WTC11 (cell line): ENCODE data around the gene LDLRAD4. TPM values are rescaled to one million over a fixed set of nuclear protein-coding genes. Genes with fewer than 3 reads are reported as not detected.

Experiments
- ATAC-seq: fragments of 200-7000 bp; cut with Tn5 transposase; 2 replicates; pipeline ENCODE4 v1.10.0; 2021; ENCODE audit warnings: mild to moderate bottlenecking, moderate library complexity
- CTCF ChIA-PET: fragments of 300-600 bp; sonication (Branson Sonifier 250); formaldehyde crosslinking; loops from one replicate; lab custom pipeline; 2021; ENCODE audit warnings: antibody characterized with exemption; lab: Charles Lee
- POLR2A ChIA-PET: fragments of 350-600 bp; sonication (Branson Sonifier 250); formaldehyde crosslinking; loops from one replicate; lab custom pipeline; 2021; ENCODE audit warnings: antibody characterized with exemption; lab: Charles Lee
- DNase-seq: peaks from one replicate; pipeline ENCODE4 v3.0.0; 2021; ENCODE audit warnings: low spot score
- H3K27ac Mint-ChIP-seq: 2 replicates; pipeline ENCODE4 v1.8.0; 2021; ENCODE audit warnings: mixed read lengths
- H3K27me3 Mint-ChIP-seq: 2 replicates; pipeline ENCODE4 v1.8.0; 2021; ENCODE audit warnings: low read depth, mild to moderate bottlenecking, moderate library complexity, mixed read lengths
- H3K36me3 Mint-ChIP-seq: 2 replicates; pipeline ENCODE4 v1.8.0; 2021; ENCODE audit warnings: mixed read lengths
- H3K4me1 Mint-ChIP-seq: 2 replicates; pipeline ENCODE4 v1.8.0; 2022; ENCODE audit warnings: mixed read lengths
- H3K4me3 Mint-ChIP-seq: 2 replicates; pipeline ENCODE4 v1.8.0; 2021; ENCODE audit warnings: mild to moderate bottlenecking, moderate library complexity, mixed read lengths
- H3K9me3 Mint-ChIP-seq: 2 replicates; pipeline ENCODE4 v1.8.0; 2021; ENCODE audit warnings: mixed read lengths
- CBFB ChIP-seq: sonication (generic); formaldehyde crosslinking; IDR thresholded peaks from 2 replicates; pipeline ENCODE4 v1.8.1; 2022; ENCODE audit warnings: mild to moderate bottlenecking, low read depth, missing genetic modification reagents
- CREM ChIP-seq: sonication (generic); formaldehyde crosslinking; IDR thresholded peaks from 2 replicates; pipeline ENCODE4 v1.8.1; 2022; ENCODE audit warnings: mild to moderate bottlenecking, missing genetic modification reagents, moderate library complexity
- EMX1 ChIP-seq: fragments of 250-450 bp; sonication (Bioruptor Pico); IDR thresholded peaks from 2 replicates; pipeline ENCODE4 v1.8.0; 2021; ENCODE audit warnings: mild to moderate bottlenecking
- ETV6 ChIP-seq: sonication (generic); formaldehyde crosslinking; IDR thresholded peaks from 2 replicates; pipeline ENCODE4 v1.8.1; 2022; ENCODE audit warnings: mild to moderate bottlenecking, missing genetic modification reagents
- FOXK1 ChIP-seq: sonication (generic); formaldehyde crosslinking; IDR thresholded peaks from 2 replicates; pipeline ENCODE4 v1.8.0; 2022; ENCODE audit warnings: mild to moderate bottlenecking, moderate library complexity, missing genetic modification reagents
- FOXP1 ChIP-seq: sonication (generic); formaldehyde crosslinking; IDR thresholded peaks from 2 replicates; pipeline ENCODE4 v1.8.0; 2022; ENCODE audit warnings: missing genetic modification reagents, mild to moderate bottlenecking, moderate library complexity, borderline replicate concordance
- FOXP4 ChIP-seq: sonication (generic); formaldehyde crosslinking; IDR thresholded peaks from 2 replicates; pipeline ENCODE4 v1.8.0; 2022; ENCODE audit warnings: mild to moderate bottlenecking, missing genetic modification reagents
- KAT7 ChIP-seq: sonication (generic); formaldehyde crosslinking; IDR thresholded peaks from 2 replicates; pipeline ENCODE4 v1.8.1; 2023; ENCODE audit warnings: missing genetic modification reagents, mild to moderate bottlenecking, borderline replicate concordance
- MXD4 ChIP-seq: fragments of 250-450 bp; sonication (Bioruptor Pico); IDR thresholded peaks from 2 replicates; pipeline ENCODE4 v1.8.0; 2021; ENCODE audit warnings: mild to moderate bottlenecking, moderate library complexity, borderline replicate concordance
- OVOL2 ChIP-seq: fragments of 250-450 bp; sonication (Bioruptor Pico); IDR thresholded peaks from 2 replicates; pipeline ENCODE4 v1.9.0; 2021; ENCODE audit warnings: mild to moderate bottlenecking, borderline replicate concordance
- SMAD3 ChIP-seq: sonication (generic); formaldehyde crosslinking; IDR thresholded peaks from 2 replicates; pipeline ENCODE4 v1.8.0; 2022; ENCODE audit warnings: missing genetic modification reagents, mild to moderate bottlenecking, borderline replicate concordance
- SP1 ChIP-seq: sonication (generic); formaldehyde crosslinking; conservative IDR thresholded peaks from 2 replicates; pipeline ENCODE4 v1.8.1; 2022; ENCODE audit warnings: missing genetic modification reagents
- TP53 ChIP-seq: sonication (generic); formaldehyde crosslinking; IDR thresholded peaks from 2 replicates; pipeline ENCODE4 v1.8.1; 2023; ENCODE audit warnings: mild to moderate bottlenecking, missing genetic modification reagents
- ZNF121 ChIP-seq: sonication (generic); formaldehyde crosslinking; IDR thresholded peaks from 2 replicates; pipeline ENCODE4 v1.8.0; 2023; ENCODE audit warnings: missing genetic modification reagents
- ZNF396 ChIP-seq: fragments of 250-450 bp; sonication (Bioruptor Pico); IDR thresholded peaks from 2 replicates; pipeline ENCODE4 v1.8.0; 2021; ENCODE audit warnings: mild to moderate bottlenecking, moderate library complexity, borderline replicate concordance
- ZNF671 ChIP-seq: fragments of 250-450 bp; sonication (Bioruptor Pico); IDR thresholded peaks from 2 replicates; pipeline ENCODE4 v1.8.0; 2021; ENCODE audit warnings: mild to moderate bottlenecking
- total RNA-seq: library from RNA; stranded (reverse); gene quantifications from 3 replicates; pipeline ENCODE4 v1.2.3, GENCODE V29; 2021
- TF ChIP-seq, protein P1 (sequence below): fragments of 250-450 bp; sonication (Bioruptor Pico); conservative IDR thresholded peaks from 2 replicates; pipeline ENCODE4 v1.9.0; 2021; ENCODE audit warnings: mild to moderate bottlenecking
- TF ChIP-seq, protein P2 (sequence below): sonication (generic); formaldehyde crosslinking; IDR thresholded peaks from 2 replicates; pipeline ENCODE4 v1.8.1; 2022; ENCODE audit warnings: low read depth, mild to moderate bottlenecking, moderate library complexity, missing genetic modification reagents, borderline replicate concordance
- TF ChIP-seq, protein P3 (sequence below): fragments of 250-450 bp; sonication (Bioruptor Pico); IDR thresholded peaks from 2 replicates; pipeline ENCODE4 v2.1.2; 2022; ENCODE audit warnings: mild to moderate bottlenecking, moderate library complexity
- TF ChIP-seq, protein P4 (sequence below): sonication (generic); formaldehyde crosslinking; IDR thresholded peaks from 2 replicates; pipeline ENCODE4 v1.8.1; 2022; ENCODE audit warnings: mild to moderate bottlenecking, moderate library complexity, missing genetic modification reagents
- TF ChIP-seq, protein P5 (sequence below): fragments of 250-450 bp; sonication (Bioruptor Pico); IDR thresholded peaks from 2 replicates; pipeline ENCODE4 v1.9.0; 2021; ENCODE audit warnings: mild to moderate bottlenecking

Gene LDLRAD4
- total RNA-seq, 1 experiment from 2014 or later = 6.2 TPM

DNA sequence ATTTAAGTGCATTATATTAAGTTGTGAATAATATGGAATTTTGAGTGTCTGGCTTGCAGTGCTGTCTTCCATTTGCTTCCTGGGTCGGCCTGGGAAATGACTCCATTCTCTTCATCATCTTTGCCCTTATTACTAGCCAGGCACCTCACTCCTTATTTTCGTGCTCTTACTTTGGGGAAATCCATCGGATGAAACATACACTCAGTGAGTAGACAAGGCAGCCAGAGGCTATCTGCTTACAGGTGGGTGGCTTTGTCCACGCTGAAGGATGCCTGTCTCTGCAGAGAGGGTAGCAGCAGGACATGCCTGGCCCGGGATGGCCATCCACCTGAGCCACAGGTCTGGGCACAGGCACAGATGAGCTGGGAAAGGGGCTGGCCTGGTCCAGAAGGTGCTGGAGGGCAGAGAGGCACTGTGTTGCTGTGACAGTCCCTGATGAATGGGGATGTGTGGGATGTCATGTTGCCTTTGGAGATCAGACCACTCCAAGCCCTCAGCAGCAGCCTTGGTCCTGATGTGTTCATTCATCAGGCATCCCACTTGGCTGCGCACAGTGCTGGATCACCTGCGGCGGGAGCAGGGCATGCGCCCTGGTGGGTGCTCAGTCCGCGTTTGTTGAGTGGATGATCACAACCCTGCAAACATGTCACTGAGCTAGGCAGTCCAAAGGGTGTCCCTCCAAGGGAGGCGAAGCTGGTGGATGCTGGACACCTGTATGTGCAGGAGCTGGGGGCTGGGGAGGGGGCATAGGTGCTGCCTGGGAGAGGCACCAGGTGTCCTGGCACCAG, 236.0 kb downstream of the LDLRAD4 start (continued):
- TF ChIP-seq, protein P1, sequence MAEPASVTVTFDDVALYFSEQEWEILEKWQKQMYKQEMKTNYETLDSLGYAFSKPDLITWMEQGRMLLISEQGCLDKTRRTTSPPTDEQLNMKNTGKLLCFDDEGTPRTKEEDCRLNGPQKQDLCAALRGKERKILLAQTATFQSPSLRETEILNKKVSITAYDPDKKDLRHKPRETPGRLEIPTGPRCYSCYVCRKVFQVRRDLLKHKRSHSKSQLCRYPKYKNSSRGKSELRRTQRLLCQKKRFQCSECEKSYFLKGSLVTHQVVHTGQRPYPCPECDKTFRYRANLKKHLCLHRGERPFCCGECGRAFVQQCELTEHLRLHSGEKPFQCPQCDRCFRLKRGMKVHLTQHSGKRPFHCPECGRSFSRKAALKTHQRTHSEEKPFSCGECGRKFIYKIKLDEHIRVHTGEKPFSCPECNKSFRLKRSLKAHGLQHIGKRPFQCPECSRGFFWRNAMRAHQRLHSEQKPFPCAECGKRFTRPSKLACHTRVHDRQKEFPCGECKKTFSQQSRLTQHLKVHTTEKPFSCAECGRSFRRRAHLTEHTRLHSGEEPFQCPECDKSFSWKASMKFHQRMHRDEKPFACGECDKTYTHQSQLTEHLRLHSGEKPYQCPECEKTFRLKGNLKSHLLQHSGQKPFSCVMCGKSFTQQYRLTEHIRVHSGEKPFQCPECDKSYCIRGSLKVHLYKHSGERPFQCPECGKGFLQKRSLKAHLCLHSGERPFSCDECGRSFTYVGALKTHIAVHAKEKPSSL = no peak
- TF ChIP-seq ETV6 (no peak), KAT7 (no peak), FOXP4 (CRISPR knock-in tag) (no peak), FOXP1 (CRISPR knock-in tag) (no peak)
- TF ChIP-seq, protein P2, sequence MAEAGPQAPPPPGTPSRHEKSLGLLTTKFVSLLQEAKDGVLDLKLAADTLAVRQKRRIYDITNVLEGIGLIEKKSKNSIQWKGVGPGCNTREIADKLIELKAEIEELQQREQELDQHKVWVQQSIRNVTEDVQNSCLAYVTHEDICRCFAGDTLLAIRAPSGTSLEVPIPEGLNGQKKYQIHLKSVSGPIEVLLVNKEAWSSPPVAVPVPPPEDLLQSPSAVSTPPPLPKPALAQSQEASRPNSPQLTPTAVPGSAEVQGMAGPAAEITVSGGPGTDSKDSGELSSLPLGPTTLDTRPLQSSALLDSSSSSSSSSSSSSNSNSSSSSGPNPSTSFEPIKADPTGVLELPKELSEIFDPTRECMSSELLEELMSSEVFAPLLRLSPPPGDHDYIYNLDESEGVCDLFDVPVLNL (CRISPR knock-in tag) = no peak
- TF ChIP-seq, protein P3, sequence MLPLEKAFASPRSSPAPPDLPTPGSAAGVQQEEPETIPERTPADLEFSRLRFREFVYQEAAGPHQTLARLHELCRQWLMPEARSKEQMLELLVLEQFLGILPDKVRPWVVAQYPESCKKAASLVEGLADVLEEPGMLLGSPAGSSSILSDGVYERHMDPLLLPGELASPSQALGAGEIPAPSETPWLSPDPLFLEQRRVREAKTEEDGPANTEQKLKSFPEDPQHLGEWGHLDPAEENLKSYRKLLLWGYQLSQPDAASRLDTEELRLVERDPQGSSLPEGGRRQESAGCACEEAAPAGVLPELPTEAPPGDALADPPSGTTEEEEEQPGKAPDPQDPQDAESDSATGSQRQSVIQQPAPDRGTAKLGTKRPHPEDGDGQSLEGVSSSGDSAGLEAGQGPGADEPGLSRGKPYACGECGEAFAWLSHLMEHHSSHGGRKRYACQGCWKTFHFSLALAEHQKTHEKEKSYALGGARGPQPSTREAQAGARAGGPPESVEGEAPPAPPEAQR (CRISPR knock-in tag) = no peak

DNA sequence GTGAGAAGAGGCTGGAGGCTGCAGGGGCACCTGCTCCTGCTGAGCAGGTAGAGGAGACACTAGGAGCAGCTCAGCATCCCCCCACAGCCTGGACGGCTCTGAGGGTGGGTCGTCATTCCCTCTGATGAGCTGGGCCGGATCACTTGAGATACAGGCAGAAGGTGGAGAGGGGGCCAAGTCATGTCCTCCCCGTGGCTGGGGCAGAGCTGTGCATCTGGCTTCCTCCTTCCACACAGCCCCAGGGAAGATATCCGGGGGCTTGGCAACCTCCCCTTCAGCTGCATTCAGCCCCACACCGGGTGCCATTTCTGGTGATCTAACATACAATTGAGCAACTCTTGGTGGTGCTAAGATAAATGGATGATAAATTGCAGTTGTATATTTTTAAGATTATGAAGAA, 236.9 kb downstream of the LDLRAD4 start:
- POLR2A ChIA-PET = no interaction called here
- H3K4me3 Mint-ChIP-seq = no peak overlapping the region
- ATAC-seq (no peak), DNase-seq (no peak)
- no peaks in the 10 kb centered on the region for H3K27me3 Mint-ChIP-seq
- peaks cover 8% of the 10 kb centered on the region; the same call in 1 of the 2 replicates for H3K9me3 Mint-ChIP-seq
- H3K27ac Mint-ChIP-seq = no peak overlapping the region
- TF ChIP-seq TP53 (CRISPR knock-in tag) = no peak
- TF ChIP-seq ZNF121 (CRISPR knock-in tag) = no peak
- no peak for TF ChIP-seq CBFB (CRISPR knock-in tag)
- no peak for TF ChIP-seq OVOL2 (CRISPR knock-in tag)
- TF ChIP-seq, protein P4, sequence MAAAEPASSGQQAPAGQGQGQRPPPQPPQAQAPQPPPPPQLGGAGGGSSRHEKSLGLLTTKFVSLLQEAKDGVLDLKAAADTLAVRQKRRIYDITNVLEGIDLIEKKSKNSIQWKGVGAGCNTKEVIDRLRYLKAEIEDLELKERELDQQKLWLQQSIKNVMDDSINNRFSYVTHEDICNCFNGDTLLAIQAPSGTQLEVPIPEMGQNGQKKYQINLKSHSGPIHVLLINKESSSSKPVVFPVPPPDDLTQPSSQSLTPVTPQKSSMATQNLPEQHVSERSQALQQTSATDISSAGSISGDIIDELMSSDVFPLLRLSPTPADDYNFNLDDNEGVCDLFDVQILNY (CRISPR knock-in tag) = no peak
- no peak for TF ChIP-seq SP1 (CRISPR knock-in tag)
- TF ChIP-seq ZNF396 (CRISPR knock-in tag) = no peak
- CTCF ChIA-PET = no interaction called here
- H3K4me1 Mint-ChIP-seq = peaks cover 44% of the 10 kb centered on the region
- H3K36me3 Mint-ChIP-seq = no peaks in the 10 kb centered on the region

DNA sequence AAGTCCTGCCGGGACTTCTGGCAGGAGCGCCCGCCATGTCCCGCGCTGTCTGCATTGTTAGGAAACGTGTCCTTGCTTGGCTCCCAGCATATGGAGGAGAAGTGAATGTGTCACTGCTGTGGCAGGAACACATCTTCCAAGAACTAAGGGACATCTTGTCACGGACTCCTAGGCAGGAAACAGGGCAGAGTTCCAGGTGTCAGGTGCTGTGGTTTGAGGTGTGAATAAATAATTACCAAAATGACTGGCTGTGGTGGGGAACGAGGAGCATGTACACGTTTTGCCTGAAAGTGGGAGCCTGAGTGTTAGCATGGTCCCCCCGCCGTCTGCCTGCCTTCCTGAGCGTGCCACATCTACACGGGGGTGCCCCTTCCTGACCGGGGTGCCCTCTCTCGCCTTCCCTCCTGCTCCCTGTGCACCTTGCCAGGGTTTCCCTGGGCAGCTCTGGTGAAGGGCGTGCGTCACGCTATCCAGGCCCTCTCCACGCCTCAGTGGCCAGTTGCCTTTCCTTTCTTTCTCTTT, 237.5 kb downstream of the LDLRAD4 start:
- Mint-ChIP-seq H3K27ac (no peak overlapping the region; the same call in 1 of the 2 replicates), H3K9me3 (peaks cover 8% of the 10 kb centered on the region; the same call in 1 of the 2 replicates), H3K36me3 (no peaks in the 10 kb centered on the region), H3K27me3 (no peaks in the 10 kb centered on the region), H3K4me3 (no peak overlapping the region), H3K4me1 (peaks cover 38% of the 10 kb centered on the region)
- ATAC-seq = no peak
- ChIA-PET CTCF (no interaction called here), POLR2A (no interaction called here)
- DNase-seq = no peak
- TF ChIP-seq CREM (no peak), SMAD3 (CRISPR knock-in tag) (no peak), EMX1 (no peak), FOXK1 (no peak), MXD4 (CRISPR knock-in tag) (no peak), FOXP4 (CRISPR knock-in tag) (no peak), ZNF671 (CRISPR knock-in tag) (no peak)
- TF ChIP-seq, protein P5, sequence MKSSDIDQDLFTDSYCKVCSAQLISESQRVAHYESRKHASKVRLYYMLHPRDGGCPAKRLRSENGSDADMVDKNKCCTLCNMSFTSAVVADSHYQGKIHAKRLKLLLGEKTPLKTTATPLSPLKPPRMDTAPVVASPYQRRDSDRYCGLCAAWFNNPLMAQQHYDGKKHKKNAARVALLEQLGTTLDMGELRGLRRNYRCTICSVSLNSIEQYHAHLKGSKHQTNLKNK (CRISPR knock-in tag) = no peak
